IMR-90 (cell line): ENCODE measurements around the gene SLC15A1.

Experiments
- POLR2A ChIP-seq: IDR thresholded peaks from 2 replicates; pipeline ENCODE4 v1.6.1; 2012; ENCODE audit warnings: mild to moderate bottlenecking, low read depth, low read length
- RAD21 ChIP-seq: IDR thresholded peaks from 2 replicates; pipeline ENCODE4 v1.6.1; 2012; ENCODE audit warnings: low read length, improper control_type of control experiment
- RFX5 ChIP-seq: IDR thresholded peaks from 2 replicates; pipeline ENCODE4 v1.8.0; 2012; ENCODE audit warnings: low read depth, mild to moderate bottlenecking, low read length, moderate library complexity
- TF ChIP-seq, protein P1 (sequence below): conservative IDR thresholded peaks from 2 replicates; pipeline ENCODE4 v1.5.1; 2012; ENCODE audit warnings: mild to moderate bottlenecking, low read depth, low read length, improper control_type of control experiment

DNA sequence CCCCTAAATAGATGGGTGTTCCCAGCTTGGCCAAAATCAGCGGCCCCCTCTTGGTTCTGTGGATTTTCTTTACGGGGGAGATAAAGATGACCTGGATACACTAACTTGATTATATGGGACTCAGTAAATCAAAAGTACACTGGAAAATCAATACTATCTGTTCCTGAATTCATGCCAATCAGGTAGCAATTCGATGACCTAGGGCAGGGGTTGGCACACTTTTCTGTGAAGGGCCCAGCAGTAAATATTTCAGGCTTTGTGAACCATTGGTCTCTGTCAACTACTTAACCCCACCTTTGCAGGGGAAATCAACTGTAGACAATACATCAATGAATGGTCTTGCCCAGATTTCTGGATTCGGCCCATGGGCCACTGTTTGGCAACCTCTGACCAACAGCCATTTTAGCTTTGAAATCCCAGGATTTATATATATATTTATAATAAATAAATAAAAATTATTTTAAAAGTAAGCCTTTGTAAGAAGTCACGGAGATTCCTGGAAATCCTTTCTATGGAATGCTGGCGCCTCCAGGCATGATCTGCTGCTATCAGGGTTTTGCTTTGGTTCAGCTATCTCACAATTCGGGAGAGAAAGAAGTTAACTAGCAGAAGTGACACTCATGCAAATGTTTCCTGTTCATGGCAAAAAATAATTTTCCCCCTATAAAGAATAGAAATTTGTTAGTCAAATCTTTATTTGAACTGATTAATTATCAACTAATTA lies 32.8 kb downstream of the SLC15A1 start:
- TF ChIP-seq, protein P1, sequence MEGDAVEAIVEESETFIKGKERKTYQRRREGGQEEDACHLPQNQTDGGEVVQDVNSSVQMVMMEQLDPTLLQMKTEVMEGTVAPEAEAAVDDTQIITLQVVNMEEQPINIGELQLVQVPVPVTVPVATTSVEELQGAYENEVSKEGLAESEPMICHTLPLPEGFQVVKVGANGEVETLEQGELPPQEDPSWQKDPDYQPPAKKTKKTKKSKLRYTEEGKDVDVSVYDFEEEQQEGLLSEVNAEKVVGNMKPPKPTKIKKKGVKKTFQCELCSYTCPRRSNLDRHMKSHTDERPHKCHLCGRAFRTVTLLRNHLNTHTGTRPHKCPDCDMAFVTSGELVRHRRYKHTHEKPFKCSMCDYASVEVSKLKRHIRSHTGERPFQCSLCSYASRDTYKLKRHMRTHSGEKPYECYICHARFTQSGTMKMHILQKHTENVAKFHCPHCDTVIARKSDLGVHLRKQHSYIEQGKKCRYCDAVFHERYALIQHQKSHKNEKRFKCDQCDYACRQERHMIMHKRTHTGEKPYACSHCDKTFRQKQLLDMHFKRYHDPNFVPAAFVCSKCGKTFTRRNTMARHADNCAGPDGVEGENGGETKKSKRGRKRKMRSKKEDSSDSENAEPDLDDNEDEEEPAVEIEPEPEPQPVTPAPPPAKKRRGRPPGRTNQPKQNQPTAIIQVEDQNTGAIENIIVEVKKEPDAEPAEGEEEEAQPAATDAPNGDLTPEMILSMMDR = no peak
- TF ChIP-seq RFX5 (no peak), POLR2A (no peak), RAD21 (no peak)
